Tibial nerve (tissue), 4 donors: ENCODE data around the gene NAA40.

Experiments
- EP300 ChIP-seq, 2 donors: sonication (generic); formaldehyde crosslinking; IDR thresholded peaks; one replicate each; pipeline ENCODE4 v1.6.1; 2017; ENCODE audit warnings: antibody characterized with exemption in 2 of 2, mild to moderate bottlenecking in 1 of 2
- POLR2A ChIP-seq, 2 donors: fragments of 450-650 bp; IDR thresholded peaks; one replicate each; pipeline ENCODE4 v1.6.1; 2017; ENCODE audit warnings: antibody characterized with exemption in 2 of 2, mild to moderate bottlenecking in 2 of 2, moderate library complexity in 2 of 2
- TF ChIP-seq, protein P1 (sequence below), 5 experiments: fragments of 200-600 bp in 3 of 5; fragments of 450-650 bp in 2 of 5; sonication (generic) in 3 of 5; IDR thresholded peaks; one replicate each; pipeline ENCODE4 v1.5.1; 2016 to 2019; ENCODE audit warnings: antibody characterized with exemption in 5 of 5, mild to moderate bottlenecking in 3 of 5, moderate library complexity in 2 of 5

DNA sequence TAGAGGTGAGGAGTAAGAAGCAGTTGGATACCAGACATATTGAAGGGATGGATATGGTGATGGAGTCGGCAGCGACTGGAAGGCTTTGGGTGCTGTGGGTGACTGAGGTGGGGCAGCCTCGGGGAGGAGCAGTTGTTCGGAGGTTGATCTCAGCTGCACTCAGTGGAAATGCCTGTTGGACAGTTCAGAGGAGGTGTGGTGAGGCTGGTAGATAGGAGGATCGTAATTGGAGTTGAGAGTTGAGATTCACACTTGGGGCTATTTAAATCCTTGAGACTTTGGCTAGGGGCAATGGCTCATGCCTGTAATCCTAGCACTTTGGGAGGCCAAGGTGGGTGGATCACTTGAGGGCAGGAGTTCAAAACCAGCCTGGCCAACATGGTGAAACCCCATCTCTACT, 54.3 kb downstream of the NAA40 start:
- TF ChIP-seq EP300 (IDR thresholded peaks at IDR 0.05) (no peak), POLR2A (IDR thresholded peaks at IDR 0.05) (no peak)
- TF ChIP-seq, protein P1, sequence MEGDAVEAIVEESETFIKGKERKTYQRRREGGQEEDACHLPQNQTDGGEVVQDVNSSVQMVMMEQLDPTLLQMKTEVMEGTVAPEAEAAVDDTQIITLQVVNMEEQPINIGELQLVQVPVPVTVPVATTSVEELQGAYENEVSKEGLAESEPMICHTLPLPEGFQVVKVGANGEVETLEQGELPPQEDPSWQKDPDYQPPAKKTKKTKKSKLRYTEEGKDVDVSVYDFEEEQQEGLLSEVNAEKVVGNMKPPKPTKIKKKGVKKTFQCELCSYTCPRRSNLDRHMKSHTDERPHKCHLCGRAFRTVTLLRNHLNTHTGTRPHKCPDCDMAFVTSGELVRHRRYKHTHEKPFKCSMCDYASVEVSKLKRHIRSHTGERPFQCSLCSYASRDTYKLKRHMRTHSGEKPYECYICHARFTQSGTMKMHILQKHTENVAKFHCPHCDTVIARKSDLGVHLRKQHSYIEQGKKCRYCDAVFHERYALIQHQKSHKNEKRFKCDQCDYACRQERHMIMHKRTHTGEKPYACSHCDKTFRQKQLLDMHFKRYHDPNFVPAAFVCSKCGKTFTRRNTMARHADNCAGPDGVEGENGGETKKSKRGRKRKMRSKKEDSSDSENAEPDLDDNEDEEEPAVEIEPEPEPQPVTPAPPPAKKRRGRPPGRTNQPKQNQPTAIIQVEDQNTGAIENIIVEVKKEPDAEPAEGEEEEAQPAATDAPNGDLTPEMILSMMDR (IDR thresholded peaks at IDR 0.05) = no peak
